ENCODE data around the gene CUL3.

- TF ChIP-seq POLR2A (IDR thresholded peaks at IDR 0.05; ENCODE audit: low read length) (no peak), GATA1 (IDR thresholded peaks at IDR 0.05; ENCODE audit: low read depth, low read length) (no peak)
Observed at GRCh38 chr2:224591220-224591619, 6.1 kb upstream of the CUL3 start.

Data from erythroblast (primary cell).